Posterior cingulate gyrus (tissue), 11 donors: ENCODE results near the gene ATP2B2.
A peak's percentile ranks its signal among the peaks of the same experiment; 100 is the strongest.

Experiments
- DNase-seq, 10 donors: peaks; one replicate each; pipeline versions ENCODE4 v3.0.0 to v3.0.0-alpha.2; 2020 to 2021; ENCODE audit warnings: mixed read lengths in 3 of 10
- intact Hi-C: fragments of 100-400 bp; cut with DNase I; formaldehyde crosslinking; loops from one replicate; pipeline ENCODE4 v1.15.1; 2023

ATP2B2 gene

DNA sequence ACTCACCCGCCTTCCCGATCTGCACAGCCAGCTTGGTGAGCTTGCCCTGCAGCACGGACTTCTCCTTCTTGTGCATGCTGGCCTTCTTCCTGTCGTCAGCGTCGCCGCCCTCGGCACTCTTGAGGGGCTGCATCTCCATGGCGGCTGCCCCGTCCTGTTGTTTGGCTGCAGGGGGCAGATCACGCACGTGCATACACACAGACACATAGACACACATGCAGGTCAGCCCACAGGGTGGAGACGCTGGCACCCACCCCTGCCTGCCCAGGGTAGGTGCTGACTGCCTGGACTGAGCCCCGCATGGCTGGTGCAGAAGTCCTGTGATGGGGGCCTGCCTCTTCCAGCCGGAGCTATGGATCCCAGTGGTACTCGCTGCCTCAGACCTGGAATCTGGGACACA is 127.1 kb downstream of the ATP2B2 start:
- DNase-seq = peak in 3 of 10 donors; percentile 58 to 71 (median 59)
- intact Hi-C loops = no loop called here

- DNase-seq = peak in 8 of 10 donors; percentile 55 to 95 (median 72)
- intact Hi-C loops = no loop called here
Measured at GRCh38 chr3:10377148-10377725, 128.1 kb downstream of the ATP2B2 start.

GRCh38 chr3:10376353-10376752 is 129.0 kb downstream of the ATP2B2 start:
- DNase-seq = no peak
- intact Hi-C loops = no loop called here

GRCh38 chr3:10375296-10376053 is 129.9 kb downstream of the ATP2B2 start:
- intact Hi-C loops = no loop called here
- DNase-seq = peak in 2 of 10 donors; percentile 57 to 60

GRCh38 chr3:10374311-10374710 is 131.1 kb downstream of the ATP2B2 start:
- peak in 4 of 10 donors; percentile 44 to 86 (median 62) for DNase-seq
- intact Hi-C loops = no loop called here

DNA sequence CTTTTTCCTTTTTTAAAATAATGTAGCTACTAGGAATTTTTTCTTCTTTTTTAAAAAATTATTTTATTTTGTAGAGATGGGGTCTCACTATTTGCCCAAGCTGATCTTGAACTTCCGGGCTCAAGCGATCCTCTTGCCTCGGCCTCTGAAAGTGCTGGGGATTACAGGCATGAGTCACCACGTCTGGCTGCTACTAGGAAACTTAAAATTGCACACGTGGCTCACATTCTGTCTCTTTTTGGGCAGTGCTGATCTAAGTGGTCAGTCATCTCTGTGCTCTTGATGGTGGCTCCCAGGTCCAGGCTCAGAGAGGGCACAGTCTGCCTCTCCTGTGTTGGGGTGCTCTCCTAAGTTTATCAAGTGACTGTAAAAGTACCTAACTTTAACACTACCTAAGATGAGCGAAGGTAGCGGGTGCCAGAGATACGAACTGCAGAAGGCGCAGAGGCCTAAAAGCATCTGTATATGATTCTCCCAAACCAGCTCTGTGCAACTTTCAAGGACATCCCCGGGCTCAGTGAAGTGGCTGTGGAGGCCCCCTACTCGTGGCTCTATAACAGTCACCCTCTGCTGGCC is 131.6 kb downstream of the ATP2B2 start:
- DNase-seq = peak in 2 of 10 donors; percentile 37 to 67
- intact Hi-C loops = no loop called here

DNA sequence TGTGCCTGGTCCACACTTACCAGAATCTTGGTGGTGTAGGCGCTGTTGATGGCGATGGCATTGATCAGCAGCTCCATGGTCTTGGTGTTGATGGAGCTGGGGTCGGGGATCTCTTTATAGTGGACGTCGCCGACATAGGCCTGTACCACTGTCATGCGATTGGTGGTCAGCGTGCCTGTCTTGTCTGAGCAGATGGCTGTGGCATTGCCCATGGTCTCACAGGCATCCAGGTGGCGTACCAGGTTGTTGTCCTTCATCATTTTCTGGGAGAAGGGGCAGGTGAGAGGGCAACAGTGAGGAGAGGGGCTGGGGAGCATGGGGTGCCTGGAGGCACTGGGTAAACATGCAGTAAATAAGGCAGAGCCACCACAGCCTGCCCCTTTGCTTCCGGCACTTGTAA is 133.6 kb downstream of the ATP2B2 start:
- intact Hi-C loops = no loop called here

DNA sequence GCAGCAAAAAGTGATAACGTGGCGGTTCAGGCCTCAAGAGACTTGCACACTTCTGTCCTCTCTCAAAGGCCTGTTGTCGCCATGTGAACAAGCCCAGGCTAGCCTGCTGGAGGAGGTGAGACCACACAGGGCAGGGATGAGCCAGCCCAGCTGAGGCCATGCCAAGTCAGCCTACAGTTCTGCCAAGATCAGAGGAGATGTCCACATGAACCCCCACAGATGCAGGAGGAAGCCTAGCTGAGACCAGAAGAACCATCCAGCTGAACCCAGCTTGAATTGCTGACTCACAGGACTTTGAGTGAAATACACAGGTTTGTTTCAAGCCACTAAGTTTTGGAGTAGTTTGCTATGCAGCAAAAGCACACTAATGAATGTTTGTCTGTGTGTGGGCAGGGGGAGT is 134.2 kb downstream of the ATP2B2 start:
- intact Hi-C loops = no loop called here
- peak in 2 of 10 donors; percentile 14 to 60 for DNase-seq

More for the DNA sequence above, 133.6 kb downstream of the ATP2B2 start:
- peak in 2 of 10 donors; percentile 8 to 43 for DNase-seq

DNA sequence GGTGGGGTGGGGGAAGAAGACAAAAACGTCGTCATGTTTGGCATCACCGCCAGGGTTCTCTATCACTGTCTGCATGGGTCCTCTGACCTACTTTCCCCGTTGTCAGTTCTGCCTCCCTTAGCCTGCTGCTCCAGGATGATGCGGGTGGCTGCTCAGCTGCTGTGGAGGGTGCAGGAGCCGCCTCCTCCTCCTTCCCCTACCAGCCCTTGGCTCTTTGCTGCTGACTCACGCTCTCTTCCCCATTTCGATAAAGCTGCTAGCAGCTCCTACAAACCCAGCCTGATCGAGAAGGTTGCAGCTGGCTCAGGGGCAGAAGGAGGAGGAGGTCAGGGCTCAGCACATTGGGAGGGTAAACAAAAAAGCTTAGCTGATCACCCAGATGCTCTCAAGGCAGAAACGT is 135.0 kb downstream of the ATP2B2 start:
- DNase-seq = peak in 8 of 10 donors; percentile 62 to 95 (median 78)
- intact Hi-C loops = no loop called here

- no peak for DNase-seq
- intact Hi-C loops = no loop called here
Measured at GRCh38 chr3:10368512-10368911, 136.9 kb downstream of the ATP2B2 start.

- intact Hi-C loops = no loop called here
- DNase-seq = peak in 2 of 10 donors; percentile 11 to 57
Measured at GRCh38 chr3:10367506-10367905, 137.9 kb downstream of the ATP2B2 start.

- DNase-seq = peak in 2 of 10 donors; percentile 71 to 87
- intact Hi-C loops = no loop called here
Measured at GRCh38 chr3:10366651-10367101, 138.7 kb downstream of the ATP2B2 start.

DNA sequence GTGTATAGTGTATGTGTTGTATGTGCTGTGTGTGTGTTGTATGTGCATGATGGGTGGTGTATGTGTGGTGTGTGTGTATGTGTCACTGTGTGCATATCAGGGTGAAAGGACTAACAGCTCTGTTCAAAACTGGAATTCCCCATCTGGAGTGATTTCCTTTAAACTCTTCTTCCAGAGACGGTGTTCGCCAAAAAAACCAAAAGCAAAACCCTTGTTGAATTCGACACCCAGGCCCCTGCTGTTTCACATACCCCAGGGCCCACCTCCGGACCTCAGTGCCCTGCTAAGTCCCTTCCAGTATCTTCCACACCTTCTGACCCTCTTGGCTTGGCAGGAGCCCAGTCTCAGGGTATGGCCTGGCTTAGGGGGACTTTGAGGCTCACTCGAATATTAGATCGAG is 139.6 kb downstream of the ATP2B2 start:
- peak in 2 of 10 donors; percentile 18 to 30 for DNase-seq
- intact Hi-C loops = no loop called here

DNA sequence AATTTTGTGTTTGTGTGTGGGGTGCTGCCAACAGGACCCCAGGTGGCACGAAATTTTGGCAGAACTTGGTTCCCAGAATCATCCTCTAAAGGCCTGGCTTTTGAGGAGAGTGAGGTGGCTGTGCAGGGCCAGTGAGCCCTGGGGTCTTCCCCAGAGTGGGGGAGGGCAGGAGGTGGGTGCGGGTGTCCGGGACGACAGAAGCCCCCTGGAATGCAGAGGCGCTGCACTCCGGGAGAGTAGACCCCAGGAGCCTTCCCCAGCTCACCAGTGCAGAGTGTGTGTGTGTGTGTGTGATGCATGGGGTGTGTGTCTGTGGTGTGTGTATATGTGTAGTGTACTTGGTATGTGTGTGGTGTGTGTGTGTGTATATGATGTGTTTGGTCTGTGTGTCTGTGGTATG is 140.1 kb downstream of the ATP2B2 start:
- peak in 2 of 10 donors; percentile 45 to 55 for DNase-seq
- intact Hi-C loops = no loop called here

GRCh38 chr3:10364806-10365205 is 140.6 kb downstream of the ATP2B2 start:
- intact Hi-C loops = no loop called here
- peak in 1 of 10 donors; percentile 59 for DNase-seq

- DNase-seq = no peak
- intact Hi-C loops = no loop called here
Measured at GRCh38 chr3:10363935-10364334, 141.5 kb downstream of the ATP2B2 start.

- DNase-seq = peak in 2 of 10 donors; percentile 81 to 89
- intact Hi-C loops = no loop called here
Measured at GRCh38 chr3:10361375-10361774, 144.0 kb downstream of the ATP2B2 start.

DNA sequence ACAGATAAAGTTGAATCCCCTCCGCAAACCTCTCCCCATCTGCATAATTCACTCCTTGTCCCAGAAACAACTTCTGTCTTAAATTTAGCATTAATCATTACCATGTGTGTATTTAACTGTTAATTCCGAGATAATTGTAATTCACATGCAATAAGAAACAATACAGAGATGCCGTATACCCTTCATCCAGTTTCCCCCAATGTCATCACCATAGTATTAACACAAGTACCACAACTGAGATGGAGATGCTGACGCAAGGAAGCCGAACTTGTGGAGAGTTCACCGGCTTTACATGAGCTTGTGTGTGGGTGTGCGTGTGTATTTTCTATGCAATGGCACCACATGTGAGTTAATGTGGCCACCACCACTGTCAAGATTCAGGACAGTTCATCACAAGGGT is 144.9 kb downstream of the ATP2B2 start:
- no peak for DNase-seq
- intact Hi-C loops = no loop called here

GRCh38 chr3:10359761-10360161 is 145.6 kb downstream of the ATP2B2 start:
- DNase-seq = peak in 2 of 10 donors; percentile 62 to 70
- intact Hi-C loops = no loop called here

DNA sequence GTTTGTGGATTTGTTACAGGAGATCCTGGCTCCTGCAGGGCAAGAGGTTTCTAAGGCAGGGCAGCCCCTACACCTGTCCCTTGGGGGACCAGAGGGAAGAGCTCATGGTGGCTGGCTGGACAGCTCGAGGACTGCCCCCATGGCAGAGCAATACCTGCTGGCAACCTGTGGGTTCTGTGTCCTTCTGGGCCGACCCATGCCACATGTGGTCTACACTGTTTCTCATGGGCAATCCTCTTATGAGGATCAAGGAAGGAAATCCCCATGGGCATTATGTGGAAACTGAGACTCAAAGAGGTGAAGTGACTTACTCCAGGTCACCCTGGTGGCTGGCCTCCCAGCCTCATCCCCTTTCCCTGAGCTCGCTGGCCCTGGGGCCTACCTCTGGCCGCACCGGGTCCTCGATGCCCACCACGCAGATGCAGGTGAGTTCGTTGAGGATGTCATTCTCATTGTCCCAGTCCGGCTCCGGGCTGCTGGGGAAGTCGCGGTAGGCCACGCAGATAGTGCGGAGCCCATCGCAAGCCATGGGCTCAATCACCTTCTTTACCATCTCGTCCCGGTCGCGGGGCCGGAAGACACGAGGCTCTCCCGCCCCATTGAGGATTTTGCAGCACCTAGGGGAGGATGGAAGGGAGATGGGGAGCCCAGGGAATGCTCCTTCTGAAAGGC is 146.9 kb downstream of the ATP2B2 start:
- intact Hi-C loops = no loop called here

More for the DNA sequence above, 146.9 kb downstream of the ATP2B2 start:
- DNase-seq = peak in 3 of 10 donors; percentile 32 to 62 (median 57)
